HS-5 (cell line): Measurements from ENCODE around the gene GMPR.
"Not testable (repeated sequence)": the region's sequence is repeated elsewhere in the genome, so short reads cannot be mapped to it uniquely, and the experiment has no call there.

Source experiments
- DNase-seq: peaks from one replicate; pipeline ENCODE4 v3.0.0-alpha.2; 2012; ENCODE audit warnings: low read depth

Gene GMPR

DNA sequence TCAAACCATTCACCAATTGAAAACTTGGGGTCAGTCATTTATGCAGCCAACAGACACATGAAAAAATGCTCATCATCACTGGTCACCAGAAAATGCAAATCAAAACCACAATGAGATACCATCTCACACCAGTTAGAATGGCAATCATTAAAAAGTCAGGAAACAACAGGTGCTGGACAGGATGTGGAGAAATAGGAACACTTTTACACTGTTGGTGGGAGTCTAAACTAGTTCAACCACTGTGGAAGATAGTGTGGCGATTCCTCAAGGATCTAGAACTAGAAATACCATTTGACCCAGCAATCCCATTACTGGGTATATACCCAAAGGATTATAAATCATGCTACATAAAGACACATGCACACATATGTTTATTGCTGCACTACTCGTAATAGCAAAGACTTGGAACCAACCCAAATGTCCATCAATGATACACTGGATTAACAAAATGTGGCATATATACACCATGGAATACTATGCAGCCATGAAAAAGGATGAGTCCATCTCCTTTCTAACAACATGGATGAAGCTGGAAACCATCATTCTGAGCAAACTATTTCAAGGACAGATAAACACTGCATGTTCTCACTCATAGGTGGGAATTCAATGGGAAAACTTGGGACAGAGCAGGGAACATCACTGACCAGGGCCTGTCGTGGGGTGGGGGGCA is 13.2 kb upstream of the GMPR start:
- not testable (repeated sequence) for DNase-seq

- not testable (repeated sequence) for DNase-seq
Observed at GRCh38 chr6:16226117-16227047, 12.0 kb upstream of the GMPR start.

GRCh38 chr6:16227048-16227562 is 11.3 kb upstream of the GMPR start:
- no peak for DNase-seq

- DNase-seq, result no peak
Observed at GRCh38 chr6:16227605-16228004, 10.8 kb upstream of the GMPR start.

DNA sequence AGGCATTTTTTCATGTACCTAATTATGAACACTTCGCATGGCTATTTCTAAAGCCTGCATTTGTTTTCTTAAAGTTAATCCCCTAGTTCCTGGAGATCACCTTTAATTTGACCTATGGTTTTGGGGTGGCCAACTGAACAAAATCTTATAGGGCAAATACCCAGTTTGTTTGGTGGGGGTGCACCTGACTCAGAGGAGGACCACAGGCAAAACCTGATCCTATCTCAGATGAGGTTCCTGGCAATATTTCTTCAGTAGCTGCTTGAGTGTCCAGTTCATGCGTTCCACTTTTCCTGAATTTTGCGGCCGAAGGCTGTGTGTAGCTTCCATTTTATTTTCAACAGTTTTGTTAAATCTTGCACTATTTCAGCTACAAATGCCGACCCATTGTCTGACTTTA is 10.3 kb upstream of the GMPR start:
- no peak for DNase-seq

DNA sequence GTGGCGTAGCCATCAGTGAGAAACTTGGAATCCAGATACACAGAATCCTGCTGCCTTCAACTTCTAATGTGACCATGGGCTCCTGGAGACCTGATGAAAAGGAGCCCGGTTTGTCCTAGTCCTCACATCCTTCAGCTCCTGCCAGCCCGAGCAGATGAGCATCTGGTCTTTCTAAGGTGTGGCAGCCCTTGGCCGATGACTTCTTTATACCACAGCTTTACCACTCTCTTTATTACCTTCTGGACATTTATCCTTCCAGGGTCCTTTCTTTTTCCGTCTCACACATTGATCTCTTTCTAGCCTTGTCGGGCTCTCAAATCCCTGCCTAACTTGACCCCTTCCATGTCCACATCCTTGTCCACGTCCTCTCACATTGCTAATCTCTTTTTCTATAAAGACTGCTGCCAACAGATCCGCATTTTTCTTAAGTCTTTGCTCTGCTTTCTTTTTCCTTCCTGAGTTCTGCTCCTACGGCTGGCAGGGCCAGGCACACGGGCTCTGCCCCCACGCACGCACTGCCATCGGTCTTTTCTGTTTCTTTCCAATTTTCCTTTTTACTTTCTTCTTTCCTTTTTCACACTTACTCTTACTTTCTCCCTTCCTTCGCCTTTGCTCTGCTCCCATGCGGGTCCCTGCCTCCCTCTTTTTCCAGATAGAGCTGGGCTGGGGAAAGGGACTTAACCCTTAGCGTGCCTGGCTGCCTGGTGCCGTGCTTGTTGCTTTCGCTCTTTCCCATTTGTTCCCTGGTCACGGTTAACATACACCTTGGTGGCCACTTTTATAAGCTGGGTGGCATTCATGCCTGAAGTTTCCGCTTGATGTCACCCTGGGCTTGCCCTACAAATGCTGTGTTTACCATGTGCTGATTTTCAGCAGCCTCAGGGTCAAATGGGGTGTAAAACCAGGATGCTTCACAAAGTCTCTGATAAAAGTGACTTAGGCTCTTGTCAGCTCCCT is 9.4 kb upstream of the GMPR start:
- no peak for DNase-seq

DNA sequence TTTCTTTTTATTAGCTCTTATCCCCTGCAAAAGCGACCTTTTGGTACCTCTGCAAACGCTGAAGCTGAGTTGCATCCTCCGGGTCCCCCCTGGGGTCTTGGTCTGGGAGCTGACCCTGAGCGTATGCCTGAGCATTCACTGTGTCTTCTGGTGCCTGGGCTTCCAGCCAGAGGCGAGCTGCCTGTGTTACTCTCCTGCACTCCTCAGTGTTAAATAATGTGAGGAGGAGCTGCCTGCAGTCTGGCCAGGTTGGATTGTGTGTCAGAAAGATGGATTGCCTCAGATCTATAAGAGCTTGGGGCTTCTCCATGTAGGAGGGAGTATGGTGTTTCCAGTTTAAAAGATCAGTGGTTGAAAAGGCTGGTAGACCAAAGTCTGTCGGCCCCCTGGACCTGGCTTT is 8.7 kb upstream of the GMPR start:
- DNase-seq, result no peak

DNA sequence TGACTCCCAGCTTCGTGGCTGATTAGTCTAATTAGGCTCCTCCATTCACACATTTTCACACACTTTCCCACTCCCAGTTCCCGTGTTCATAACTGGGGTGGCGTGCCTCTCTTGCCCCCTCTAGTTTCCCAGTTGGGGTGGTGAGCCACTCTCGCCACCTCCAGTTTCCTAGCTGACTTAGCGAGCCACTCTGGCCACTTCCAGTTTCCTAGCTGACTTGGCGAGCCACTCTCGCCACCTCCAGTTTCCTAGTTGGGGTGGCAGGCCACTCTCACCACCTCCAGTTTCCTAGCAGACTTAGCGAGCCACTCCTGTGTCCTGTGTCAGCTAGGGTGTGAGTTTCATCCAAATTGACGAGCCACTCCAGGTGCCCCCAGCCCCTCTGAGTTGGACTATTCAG is 7.4 kb upstream of the GMPR start:
- no peak for DNase-seq

- DNase-seq, result no peak
Observed at GRCh38 chr6:16232086-16232485, 6.3 kb upstream of the GMPR start.

DNA sequence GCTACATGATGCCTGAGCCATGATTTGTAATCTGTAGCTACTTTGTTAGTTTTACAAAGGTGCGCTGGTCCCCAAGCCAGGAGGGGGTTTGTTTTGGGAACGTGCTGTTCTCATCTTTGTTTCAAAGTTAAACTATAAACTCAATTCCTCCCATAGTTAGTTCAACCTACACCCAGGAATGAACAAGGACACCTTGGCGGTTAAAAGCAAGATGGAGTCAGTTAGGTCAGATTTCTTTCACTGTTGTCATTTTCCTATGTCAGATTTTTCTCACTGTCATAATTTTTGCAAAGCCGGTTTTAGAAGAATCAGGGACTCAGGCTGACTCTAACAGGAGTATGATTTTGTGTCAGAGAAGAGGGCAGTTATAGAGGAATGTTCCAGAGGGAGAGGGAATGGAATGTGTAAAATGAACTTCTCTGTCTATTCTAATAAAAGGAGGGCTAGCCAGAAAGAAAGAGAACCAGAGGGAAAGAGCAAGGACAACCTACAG is 2.3 kb upstream of the GMPR start:
- no peak for DNase-seq

DNA sequence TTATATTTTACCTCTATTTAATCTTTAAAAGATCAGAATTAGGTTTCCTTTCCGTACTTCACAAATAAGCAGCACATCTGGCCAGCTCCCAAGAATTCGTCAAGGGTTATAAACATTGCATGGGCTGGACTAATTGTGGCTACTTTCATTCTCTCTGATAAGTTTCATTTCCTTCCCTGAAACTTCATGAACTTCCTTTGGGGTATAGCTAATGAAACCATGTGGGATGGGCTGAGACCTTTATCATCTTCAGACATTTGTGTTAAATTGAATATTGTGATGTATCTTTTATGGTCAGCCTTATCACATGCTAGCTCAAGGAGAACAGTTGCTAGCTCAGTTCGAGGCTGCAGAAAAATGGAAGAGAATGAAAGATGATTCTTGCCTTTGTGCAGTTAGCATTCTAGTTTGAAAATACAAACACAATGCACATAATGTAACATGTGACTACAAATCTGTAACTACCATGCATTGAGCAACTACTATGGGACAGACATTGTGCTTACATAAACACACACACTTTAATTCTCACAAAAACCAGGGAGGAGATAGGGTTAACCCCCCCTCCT is 1.7 kb upstream of the GMPR start:
- no peak for DNase-seq

DNA sequence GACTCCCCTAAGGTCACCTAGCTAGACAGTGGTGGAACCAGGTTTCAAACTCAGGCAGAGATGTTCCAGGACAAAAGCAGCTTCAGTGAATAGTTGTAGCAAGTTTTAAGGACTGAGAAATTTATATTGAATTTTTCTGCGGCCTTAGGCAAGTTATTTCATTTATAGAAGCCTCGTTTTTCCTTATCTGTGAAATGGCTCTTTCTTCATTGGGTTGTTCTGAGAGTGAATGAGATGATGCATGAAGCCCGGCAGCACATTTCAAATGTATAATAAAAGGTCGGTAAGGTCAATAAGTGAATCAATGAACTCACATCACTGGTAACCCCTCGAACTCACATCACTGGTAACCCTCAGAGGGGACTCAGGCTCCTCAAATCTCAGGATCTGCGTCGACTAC is 1.1 kb upstream of the GMPR start:
- DNase-seq, result no peak

DNA sequence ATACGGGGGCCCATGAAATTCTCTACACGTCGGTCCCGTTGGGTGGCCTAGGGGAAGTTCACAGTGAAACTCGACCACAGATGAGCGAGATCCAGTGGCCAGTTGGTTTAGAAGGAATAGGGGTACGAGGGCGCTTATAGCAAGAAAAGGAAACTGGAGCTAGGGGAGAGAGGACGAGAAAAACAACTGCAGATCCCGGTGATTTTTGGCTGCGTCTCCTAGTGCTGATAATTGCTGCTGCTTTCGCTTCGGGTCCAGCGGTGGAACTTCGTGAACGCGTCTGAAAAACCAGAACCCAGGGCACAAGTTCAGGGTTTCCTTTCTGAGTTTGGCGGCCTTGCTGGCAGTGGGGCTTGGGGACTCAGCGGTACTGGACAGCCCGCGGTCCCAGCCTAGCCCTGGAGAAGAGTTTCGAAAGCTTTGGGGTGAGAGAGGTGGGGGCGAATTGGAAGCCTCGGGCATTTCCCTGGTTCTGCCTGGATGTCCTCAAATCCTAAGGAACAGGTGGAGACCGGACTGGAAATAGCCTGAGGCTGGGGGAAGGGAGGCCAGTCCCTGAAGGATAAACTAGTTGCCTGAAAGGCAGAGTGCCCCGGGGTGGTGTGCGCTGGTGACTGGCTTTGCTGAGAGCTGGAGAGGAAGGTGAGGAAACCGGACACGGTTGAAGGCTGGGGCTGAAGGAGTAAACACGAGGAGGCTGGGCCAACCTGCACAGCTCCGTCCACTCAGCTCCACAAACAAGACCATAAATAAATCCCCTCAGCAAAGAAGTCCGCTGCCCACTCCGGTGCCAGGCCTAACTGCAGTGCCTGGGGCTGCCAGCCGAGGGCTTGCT is 793 bp downstream of the GMPR start:
- DNase-seq, result no peak

- DNase-seq, result no peak
Observed at GRCh38 chr6:16239798-16240123, 1.4 kb downstream of the GMPR start.

GRCh38 chr6:16240589-16241320 is 2.4 kb downstream of the GMPR start:
- no peak for DNase-seq

DNA sequence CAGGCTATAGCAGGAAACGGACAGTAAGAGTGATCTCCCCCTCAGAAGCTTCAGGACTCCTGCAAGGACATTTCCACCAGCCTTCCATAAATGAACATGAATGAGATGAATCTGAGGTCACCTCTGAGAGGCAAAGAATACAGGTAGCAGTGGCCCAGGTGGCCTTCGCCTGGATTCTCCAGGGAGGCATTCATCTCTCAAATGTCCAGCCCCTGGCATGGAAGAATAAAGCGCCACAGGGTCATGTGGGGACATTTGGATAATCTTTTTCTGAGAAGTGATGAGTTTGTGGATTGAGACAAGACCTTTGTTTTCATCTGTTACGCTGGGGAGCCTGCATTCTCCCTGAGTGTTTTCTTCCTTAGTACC is 2.9 kb downstream of the GMPR start:
- DNase-seq, result no peak

GRCh38 chr6:16243055-16243454 is 4.7 kb downstream of the GMPR start:
- no peak for DNase-seq

GRCh38 chr6:16243664-16244063 is 5.3 kb downstream of the GMPR start:
- no peak for DNase-seq

DNA sequence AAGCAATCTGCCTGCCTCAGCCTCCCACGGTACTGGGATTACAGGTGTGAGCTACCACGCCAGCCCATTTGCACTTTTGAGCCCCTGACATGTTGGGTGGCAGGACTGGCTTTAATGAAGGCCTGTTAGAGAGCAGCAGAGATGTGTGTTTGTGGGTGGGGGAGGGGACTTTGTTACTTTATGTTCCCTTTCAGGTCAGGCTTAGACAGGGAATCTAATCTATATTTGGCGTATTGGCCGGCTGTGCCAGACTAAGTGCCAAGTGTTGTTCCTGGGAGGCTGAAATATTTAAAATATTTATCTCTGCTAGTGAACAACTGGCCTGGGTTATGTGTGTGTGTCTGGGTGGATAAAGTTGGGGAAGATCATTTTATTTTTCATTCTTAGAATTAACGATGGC is 6.1 kb downstream of the GMPR start:
- DNase-seq, result no peak

- no peak for DNase-seq
Observed at GRCh38 chr6:16244869-16245451, 6.6 kb downstream of the GMPR start.
